ENCODE results near the gene FLVCR2.

Gene FLVCR2

DNA sequence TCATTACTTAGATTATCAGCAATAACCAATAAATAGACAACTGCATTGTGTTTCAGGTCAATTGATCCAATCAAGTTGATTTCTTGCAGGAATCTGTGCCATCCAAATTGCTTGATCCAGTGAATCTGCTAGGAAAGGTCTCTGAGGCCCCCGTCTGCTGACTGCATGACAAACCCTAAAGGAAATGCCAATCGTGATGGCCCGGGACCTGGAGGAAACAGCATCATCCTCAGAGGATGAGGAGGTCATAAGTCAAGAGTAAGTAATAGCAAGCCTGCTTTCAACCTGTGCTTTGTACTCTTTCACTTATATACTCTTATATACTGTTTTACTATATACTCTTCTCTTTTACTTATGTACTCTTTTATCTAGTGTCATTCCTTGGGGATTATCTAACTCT is 84.5 kb downstream of the FLVCR2 start:
- Mint-ChIP-seq H3K9me3 (no peaks in the 10 kb centered on the region), H3K36me3 (ENCODE audit: low read depth) (peaks cover 5% of the 10 kb centered on the region), H3K4me1 (peaks cover 37% of the 10 kb centered on the region), H3K27ac (no peak overlapping the region), H3K27me3 (ENCODE audit: low read depth, poor library complexity) (peaks cover 2% of the 10 kb centered on the region), H3K4me3 (peak overlapping the region; percentile 99)
- no peak for DNase-seq
- TF ChIP-seq, protein P1, sequence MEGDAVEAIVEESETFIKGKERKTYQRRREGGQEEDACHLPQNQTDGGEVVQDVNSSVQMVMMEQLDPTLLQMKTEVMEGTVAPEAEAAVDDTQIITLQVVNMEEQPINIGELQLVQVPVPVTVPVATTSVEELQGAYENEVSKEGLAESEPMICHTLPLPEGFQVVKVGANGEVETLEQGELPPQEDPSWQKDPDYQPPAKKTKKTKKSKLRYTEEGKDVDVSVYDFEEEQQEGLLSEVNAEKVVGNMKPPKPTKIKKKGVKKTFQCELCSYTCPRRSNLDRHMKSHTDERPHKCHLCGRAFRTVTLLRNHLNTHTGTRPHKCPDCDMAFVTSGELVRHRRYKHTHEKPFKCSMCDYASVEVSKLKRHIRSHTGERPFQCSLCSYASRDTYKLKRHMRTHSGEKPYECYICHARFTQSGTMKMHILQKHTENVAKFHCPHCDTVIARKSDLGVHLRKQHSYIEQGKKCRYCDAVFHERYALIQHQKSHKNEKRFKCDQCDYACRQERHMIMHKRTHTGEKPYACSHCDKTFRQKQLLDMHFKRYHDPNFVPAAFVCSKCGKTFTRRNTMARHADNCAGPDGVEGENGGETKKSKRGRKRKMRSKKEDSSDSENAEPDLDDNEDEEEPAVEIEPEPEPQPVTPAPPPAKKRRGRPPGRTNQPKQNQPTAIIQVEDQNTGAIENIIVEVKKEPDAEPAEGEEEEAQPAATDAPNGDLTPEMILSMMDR (IDR thresholded peaks at IDR 0.05), result no peak

GRCh38 chr14:75667099-75667765 is 88.8 kb downstream of the FLVCR2 start:
- DNase-seq, result no peak
- TF ChIP-seq, protein P1 (IDR thresholded peaks at IDR 0.05), result no peak
- Mint-ChIP-seq H3K9me3 (no peaks in the 10 kb centered on the region), H3K27me3 (ENCODE audit: low read depth, poor library complexity) (no peaks in the 10 kb centered on the region), H3K27ac (no peak overlapping the region), H3K4me1 (peaks cover 8% of the 10 kb centered on the region), H3K36me3 (ENCODE audit: low read depth) (peaks cover 40% of the 10 kb centered on the region), H3K4me3 (no peak overlapping the region)

- Mint-ChIP-seq H3K4me1 (peaks cover 6% of the 10 kb centered on the region), H3K9me3 (peaks cover 4% of the 10 kb centered on the region), H3K27ac (no peak overlapping the region), H3K36me3 (ENCODE audit: low read depth) (peaks cover 51% of the 10 kb centered on the region), H3K4me3 (no peak overlapping the region), H3K27me3 (ENCODE audit: low read depth, poor library complexity) (no peaks in the 10 kb centered on the region)
- TF ChIP-seq, protein P1 (IDR thresholded peaks at IDR 0.05), result no peak
- no peak for DNase-seq
Observed at GRCh38 chr14:75672605-75673192, 94.3 kb downstream of the FLVCR2 start.

DNA sequence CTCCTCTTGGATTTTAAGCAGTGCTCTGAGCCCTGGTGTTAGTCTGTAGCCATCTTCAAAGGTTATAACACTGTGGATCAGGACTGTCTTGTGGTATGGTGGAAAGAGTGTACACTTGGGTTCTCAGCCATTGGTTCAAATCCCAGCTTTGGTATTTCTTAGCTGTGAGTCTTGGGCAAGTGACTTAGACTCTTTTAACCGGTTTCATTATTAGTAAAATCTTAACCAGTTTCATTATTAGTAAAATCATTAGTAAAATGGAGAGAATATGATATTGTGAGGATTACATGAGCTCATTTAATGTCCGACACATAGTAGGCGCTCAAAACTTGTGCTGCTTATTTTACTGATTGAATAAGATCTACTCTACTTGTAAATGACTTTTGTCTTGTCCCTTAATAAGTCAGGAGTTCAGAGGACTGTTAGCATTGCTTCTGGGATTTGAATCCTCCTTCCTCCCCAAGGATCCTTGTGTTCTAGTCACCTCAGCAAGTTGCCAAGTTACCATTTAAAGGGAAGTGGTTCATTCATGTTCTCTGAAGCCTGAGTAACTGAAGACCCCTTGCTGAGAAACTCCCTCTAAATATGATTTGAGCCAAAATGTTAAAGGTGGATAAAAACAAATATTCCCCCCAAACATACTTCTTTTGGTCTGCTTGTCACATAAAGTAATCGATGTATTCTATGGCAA is 95.1 kb downstream of the FLVCR2 start:
- no peak overlapping the region for H3K4me3 Mint-ChIP-seq
- peaks cover 6% of the 10 kb centered on the region for H3K4me1 Mint-ChIP-seq
- H3K27ac Mint-ChIP-seq, result no peak overlapping the region
- H3K27me3 Mint-ChIP-seq (ENCODE audit: low read depth, poor library complexity), result no peaks in the 10 kb centered on the region
- TF ChIP-seq, protein P1 (IDR thresholded peaks at IDR 0.05), result no peak
- H3K9me3 Mint-ChIP-seq, result peaks cover 4% of the 10 kb centered on the region
- peaks cover 51% of the 10 kb centered on the region for H3K36me3 Mint-ChIP-seq (ENCODE audit: low read depth)
- no peak for DNase-seq

GRCh38 chr14:75675265-75675960 is 97.0 kb downstream of the FLVCR2 start:
- Mint-ChIP-seq H3K4me1 (peaks cover 6% of the 10 kb centered on the region), H3K9me3 (peaks cover 4% of the 10 kb centered on the region), H3K27ac (no peak overlapping the region)

More at GRCh38 chr14:75675265-75675960, 97.0 kb downstream of the FLVCR2 start:
- TF ChIP-seq, protein P1 (IDR thresholded peaks at IDR 0.05), result no peak
- DNase-seq, result no peak
- H3K4me3 Mint-ChIP-seq, result no peak overlapping the region
- H3K36me3 Mint-ChIP-seq (ENCODE audit: low read depth), result peaks cover 34% of the 10 kb centered on the region
- H3K27me3 Mint-ChIP-seq (ENCODE audit: low read depth, poor library complexity), result no peaks in the 10 kb centered on the region

Measured in nephron progenitor cell (in vitro differentiated cells).